HG03060 (cell line): ENCODE measurements around the gene RASSF4.

Experiments
- ATAC-seq: cut with Tn5 transposase; IDR thresholded peaks from one replicate; pipeline ENCODE4 v1.9.1; 2021; ENCODE audit warnings: low read depth, moderate number of reproducible peaks; ENCODE audit not compliant: unreplicated experiment

Gene RASSF4, protein sequence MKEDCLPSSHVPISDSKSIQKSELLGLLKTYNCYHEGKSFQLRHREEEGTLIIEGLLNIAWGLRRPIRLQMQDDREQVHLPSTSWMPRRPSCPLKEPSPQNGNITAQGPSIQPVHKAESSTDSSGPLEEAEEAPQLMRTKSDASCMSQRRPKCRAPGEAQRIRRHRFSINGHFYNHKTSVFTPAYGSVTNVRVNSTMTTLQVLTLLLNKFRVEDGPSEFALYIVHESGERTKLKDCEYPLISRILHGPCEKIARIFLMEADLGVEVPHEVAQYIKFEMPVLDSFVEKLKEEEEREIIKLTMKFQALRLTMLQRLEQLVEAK

DNA sequence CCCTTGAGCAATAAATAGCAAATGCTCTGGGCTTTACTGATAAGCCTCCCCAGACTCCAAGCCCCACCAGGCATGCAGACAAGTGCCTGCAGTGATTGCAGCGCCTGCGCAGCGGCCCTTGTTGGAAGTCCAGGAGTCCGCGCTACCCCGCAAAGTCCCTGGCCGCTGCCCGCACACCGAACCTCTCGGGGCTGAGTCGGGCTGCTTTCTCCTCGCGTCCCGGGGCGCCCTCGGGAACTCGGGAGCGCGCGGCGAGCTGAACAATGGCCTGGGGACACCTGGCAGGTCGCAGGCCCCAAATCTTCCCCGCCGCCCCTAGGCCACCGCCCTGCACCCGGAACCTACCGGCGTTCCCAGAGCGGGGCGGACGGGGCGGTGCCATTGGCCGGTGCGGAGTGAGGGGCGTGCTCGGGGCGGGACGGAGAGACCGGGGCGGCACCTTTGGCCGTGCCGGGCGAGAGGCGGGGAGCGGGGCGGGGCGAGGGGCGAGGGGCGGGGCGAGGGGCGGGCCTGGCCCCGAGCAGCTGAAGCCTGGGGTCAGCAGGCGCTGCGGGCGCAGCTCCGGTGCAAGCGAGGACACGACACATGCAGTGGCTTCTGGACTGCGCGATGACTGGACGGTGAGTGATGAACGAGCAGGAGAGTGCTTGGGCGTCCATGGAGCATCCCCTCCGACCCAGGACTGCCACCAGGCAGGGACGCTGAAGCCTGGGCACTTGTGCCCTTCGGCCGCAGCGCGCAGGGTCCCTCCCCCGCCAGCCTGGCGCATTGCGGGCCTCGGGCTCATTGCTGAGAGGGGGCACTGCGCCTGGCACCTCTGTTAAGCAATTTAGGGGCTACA lies at the start of gene RASSF4:
RASSF4 (plus strand) TSS at position 556 of the 841 bp plus-strand sequence. CDS start 10,401 bp downstream, outside the sequence.
- ATAC-seq = peak; percentile 60

GRCh38 chr10:44909910-44910309 lies 49.7 kb upstream of the RASSF4 start:
- ATAC-seq = no peak

GRCh38 chr10:44910602-44911001 lies 49.0 kb upstream of the RASSF4 start:
- ATAC-seq = no peak

GRCh38 chr10:44911081-44911540 lies 48.5 kb upstream of the RASSF4 start, which contains the start of gene TMEM72:
Gene TMEM72 (plus strand): TSS chr10:44911337. CDS start chr10:44911513, 176 bp downstream.
- no peak for ATAC-seq

DNA sequence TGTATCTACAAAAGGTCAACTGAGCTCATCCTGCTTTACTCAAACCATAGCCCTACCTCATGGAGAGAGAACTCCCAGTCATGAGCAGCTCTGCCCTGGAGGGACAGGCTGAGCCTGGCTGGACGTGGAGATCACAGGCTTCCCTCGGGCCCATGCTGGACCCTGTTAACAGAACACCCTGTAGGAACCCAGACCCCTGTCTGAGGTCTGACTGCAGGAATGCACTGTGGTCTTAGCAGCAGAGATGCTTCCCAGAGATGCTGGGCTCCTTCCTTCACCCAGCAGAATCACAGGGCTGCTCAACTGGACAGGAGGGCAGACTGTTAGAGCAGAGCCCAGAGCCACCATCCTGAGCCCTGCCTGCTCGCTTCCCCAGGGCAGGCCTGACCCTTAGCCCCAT lies 47.7 kb upstream of the RASSF4 start:
- no peak for ATAC-seq

GRCh38 chr10:44913350-44914081 lies 46.1 kb upstream of the RASSF4 start:
- ATAC-seq = no peak

DNA sequence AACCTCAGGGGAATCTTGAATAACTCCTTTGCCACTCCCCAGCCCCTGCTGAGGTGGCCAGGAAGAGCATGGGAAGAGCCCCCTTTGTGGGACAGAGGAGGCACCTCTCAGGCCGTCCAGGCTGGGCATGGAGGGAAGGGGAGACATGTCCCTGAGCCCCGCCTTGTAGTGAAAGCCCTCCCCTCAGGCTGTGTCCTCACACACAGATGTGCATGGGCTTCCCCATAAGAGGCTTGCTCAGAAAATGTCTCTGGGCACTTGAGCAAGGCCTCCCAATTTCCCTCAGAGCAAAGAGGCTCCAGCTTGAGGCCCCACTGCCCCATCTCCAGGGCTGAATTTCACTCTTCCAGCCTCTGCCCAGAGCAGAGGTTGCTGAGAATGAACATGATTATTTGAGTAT lies 44.7 kb upstream of the RASSF4 start:
- ATAC-seq = no peak

DNA sequence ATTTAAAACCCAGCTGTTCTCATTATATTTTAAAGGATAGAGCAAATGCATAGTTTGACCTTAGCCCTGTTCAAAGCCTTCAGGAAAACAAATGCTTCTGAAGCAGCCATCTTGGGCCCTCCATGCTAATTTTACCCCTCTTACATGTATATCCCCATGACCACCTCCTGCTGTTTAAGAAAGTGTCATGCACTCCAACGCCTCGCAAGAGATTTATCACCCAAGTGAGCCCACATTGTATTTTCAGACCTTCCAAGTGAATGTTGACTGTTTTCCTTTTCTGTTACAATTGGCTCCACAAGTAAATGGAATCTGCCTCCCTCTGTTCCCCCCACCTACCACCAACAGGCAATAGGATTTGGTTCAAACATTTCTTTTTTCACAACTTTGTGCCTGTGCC lies 43.2 kb upstream of the RASSF4 start:
- ATAC-seq = no peak

DNA sequence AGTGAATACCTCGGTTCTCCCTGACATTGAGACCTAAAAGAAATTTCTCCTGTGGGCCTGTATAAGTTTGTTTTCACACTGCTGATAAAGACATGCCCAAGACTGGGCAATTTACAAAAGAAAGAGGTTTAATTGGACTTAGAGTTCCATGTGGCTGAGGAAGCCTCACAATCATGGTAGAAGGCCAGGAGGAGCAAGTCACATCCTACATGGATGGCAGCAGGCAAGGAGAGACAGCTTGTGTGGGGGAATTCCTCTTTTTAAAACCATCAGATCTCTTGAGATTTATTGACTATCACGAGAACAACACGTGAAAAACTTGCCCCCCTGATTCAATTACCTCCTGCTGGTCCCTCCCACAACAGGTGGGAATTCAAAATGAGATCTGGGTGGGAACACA lies 41.8 kb upstream of the RASSF4 start:
- ATAC-seq = no peak

DNA sequence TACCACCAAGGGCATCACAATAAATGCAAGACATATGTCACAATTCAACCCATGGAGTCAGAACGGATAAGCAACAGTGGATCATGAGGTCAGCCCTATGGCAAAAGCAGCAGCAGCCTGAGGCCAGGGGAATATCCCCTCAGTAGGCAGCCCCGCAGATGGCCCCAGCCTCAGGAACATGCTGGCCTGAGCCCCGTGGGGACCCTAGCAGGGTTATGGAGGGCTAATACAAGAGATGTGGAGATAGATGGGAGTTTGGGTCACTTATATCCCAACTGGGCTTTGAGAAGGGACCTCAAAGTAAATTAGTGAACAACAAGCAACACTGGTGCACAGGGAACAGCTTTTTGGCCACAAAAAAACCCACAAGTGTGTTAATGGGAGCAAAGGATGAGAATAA lies 39.4 kb upstream of the RASSF4 start:
- ATAC-seq = no peak

DNA sequence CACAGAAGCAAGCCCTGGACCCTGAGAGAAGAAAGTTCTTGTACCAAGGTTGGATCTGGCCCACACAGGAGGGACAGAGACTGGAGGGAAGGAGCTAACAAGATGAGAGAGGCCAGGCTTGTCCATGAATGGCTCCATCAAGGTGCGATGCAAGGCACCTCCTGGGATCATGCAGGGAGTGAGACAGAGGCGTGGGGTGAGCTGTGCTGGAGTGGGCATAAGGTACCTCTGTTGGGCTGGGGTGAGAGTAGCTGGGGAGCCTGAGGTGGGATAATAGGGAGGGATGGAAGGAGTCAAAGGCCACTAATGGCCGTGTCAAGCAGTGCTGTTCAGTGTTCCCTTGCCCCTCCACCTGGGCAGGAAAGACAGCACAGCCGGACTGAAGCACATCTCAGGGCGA lies 38.5 kb upstream of the RASSF4 start:
- no peak for ATAC-seq

DNA sequence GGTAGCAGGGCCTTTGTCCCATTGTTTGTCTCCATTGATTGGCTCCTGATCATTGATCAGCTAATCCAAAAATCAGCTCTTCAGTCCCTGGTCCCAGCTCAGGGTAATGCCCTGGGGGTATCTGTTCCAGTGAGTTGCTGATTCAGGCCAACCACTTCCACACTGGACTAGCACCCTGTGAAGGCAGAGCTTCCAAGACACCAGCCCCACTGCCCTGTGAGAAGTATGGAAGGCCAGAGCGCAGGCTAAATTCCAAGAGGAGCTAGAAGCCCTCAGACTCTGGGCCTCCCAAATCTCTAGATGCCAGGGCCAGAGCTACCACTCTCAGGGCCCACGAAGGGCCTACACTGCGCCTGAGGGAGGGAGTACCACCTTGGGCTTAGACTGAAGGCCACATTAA lies 38.1 kb upstream of the RASSF4 start:
- no peak for ATAC-seq

DNA sequence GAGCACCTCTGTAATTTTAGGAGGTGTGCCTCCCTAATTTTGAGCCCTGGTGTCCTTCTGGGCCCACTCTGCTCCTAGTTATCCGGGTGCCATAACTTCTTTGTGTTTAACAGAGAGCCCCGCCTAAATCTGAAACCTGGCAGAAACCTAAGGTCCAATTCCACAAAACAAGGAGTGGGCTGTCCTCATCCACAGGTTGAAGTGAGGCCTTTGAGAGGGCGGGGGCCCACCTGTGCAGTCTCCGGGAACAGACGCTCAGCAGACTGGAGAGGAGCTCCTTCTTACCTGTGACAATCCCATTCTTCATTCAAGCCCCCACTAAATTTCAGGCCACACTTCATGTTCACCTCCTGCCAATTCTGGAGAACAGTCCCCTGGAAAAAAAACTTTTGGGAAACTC lies 37.6 kb upstream of the RASSF4 start:
- no peak for ATAC-seq

DNA sequence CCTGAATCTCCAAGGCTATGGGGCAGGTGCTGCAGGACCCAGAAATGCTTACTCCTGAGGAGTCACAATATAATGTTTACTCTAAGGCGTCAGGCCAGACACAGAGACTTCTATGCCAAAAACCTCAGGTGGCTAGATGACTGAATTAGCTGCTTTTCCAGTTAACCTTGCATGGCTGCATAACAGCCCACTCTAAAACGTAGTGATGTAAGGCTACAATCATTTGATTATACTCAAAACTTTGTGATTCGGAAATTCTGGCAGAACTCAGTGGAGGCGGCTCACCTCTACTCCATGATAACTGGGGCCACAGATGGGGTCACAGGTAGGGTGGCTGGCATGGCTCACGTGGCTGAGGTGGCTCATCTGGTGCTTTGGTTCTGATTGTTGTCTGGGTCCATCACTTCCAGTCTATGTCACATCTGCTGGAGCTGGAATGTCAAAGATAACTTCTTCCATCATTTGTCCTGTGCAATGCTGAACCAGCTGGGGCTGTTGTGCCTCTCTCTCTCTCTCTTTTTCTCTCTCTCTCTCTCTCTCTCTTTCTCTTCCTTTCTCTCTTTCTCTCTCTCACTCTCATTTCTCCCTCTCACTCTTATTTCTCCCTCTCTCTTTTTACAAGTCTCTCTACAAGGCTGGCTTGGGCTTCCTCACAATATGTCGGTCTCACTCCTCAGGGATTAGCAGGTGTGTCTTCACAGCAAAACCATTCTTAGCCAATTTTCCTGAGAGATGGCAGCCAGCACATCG lies 36.6 kb upstream of the RASSF4 start:
- no peak for ATAC-seq

DNA sequence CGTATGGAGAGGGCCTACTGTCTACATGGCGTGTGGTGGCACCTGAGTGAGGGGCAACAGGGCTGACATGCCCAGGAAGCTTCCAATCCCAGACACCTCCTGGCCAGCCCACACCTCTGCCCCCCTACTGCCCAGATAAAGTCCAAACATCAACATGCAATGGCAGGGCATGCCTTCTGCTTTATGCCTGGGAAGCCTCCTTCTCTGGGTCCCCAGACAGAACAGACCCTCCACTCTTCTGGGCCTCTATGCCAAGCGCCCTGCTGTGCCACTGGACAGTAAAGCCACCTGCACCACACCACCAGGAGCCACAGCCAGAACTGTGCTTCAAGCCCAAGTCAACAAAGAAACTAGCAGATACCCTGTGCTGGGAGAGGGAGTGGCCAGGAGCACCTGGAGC lies 36.0 kb upstream of the RASSF4 start:
- ATAC-seq = no peak

- ATAC-seq = no peak
Measured at GRCh38 chr10:44924261-44925040, 35.2 kb upstream of the RASSF4 start.

GRCh38 chr10:44925224-44925623 lies 34.4 kb upstream of the RASSF4 start:
- ATAC-seq = no peak

- no peak for ATAC-seq
Measured at GRCh38 chr10:44925811-44926750, 33.5 kb upstream of the RASSF4 start.
